Heart left ventricle (tissue), 13 donors: Measurements from ENCODE around the gene ZNF219.

Experiments
- CTCF ChIP-seq, 12 donors: fragments of 200-600 bp; sonication (generic) in 4 of 12; IDR thresholded peaks; one replicate each; pipeline versions ENCODE4 v1.5.0 to v1.8.0; 2018 to 2022; ENCODE audit warnings: antibody characterized with exemption in 12 of 12, mild to moderate bottlenecking in 5 of 12
- POLR2A ChIP-seq, 2 donors: fragments of 450-650 bp; IDR thresholded peaks; one replicate each; pipeline ENCODE4 v1.6.1; 2017; ENCODE audit warnings: antibody characterized with exemption in 2 of 2, mild to moderate bottlenecking in 2 of 2, moderate library complexity in 2 of 2
- donor health status: ischemic (EF 13 %, LVEDD 7.1; RV severe dilation, severe dysfunction).
- donor health status: DM: no; HTN: yes; CAD: no.
- donor health status: DM: no; HTN: no; CAD: no.
- donor health status: ischemic (EF 25% LVEDD 6.9; RV normal size, moderate dysfunction).
- donor health status: ischemic (EF 25% LVEDD 5.7; RV mildly dilated, moderate dysfunction).
- donor health status: ischemic (EF 35%, LVEDD 5.7; RV mildly dilated, moderate dysfunction).
- donor health status: nonischemic (EF 11% LVEDD 7.7; RV severe dilation, severe dysfunction).
- donor health status: DM: yes; HTN: yes; CAD: no.
- donor health status: PGD.
- donor health status: ischemic (EF 29% LVEDD 5.4; RV normal size, mild dysfunction).
- donor health status: nonischemic (EF 23%, LVEDD 6.1; RV moderate dilation, normal function).

GRCh38 chr14:21087294-21088091 lies 11.0 kb downstream of the ZNF219 start:
- TF ChIP-seq CTCF (IDR thresholded peaks at IDR 0.05) (no peak), POLR2A (IDR thresholded peaks at IDR 0.05) (no peak)
